Calu3 (cell line): ENCODE measurements around the gene XPR1. TPM values are rescaled to one million over a fixed set of nuclear protein-coding genes. Genes with fewer than 3 reads are reported as not detected.
"Not testable (repeated sequence)": the region's sequence is repeated elsewhere in the genome, so short reads cannot be mapped to it uniquely, and the experiment has no call there.

Source experiments
- BruUV-seq: library from RNA; stranded (reverse); fragments of 400-500 nt; replicated peaks from 2 replicates; lab custom pipeline; 2021; lab: Mats Ljungman, UMichigan
- CTCF ChIA-PET: fragments of 300-600 bp; sonication (Branson Sonifier 250); formaldehyde crosslinking; loops from one replicate; lab custom pipeline; 2022; ENCODE audit warnings: antibody characterized with exemption; lab: Charles Lee
- DNase-seq: peaks from one replicate; pipeline ENCODE4 v3.0.0; 2022
- H3K27ac Mint-ChIP-seq: one replicate; pipeline ENCODE4 v1.8.0; 2022; ENCODE audit warnings: mixed read lengths; ENCODE audit not compliant: unreplicated experiment
- H3K27me3 Mint-ChIP-seq: one replicate; pipeline ENCODE4 v1.8.0; 2022; ENCODE audit warnings: mixed read lengths; ENCODE audit not compliant: unreplicated experiment
- H3K36me3 Mint-ChIP-seq: one replicate; pipeline ENCODE4 v1.8.0; 2022; ENCODE audit warnings: mild to moderate bottlenecking, moderate library complexity, mixed read lengths; ENCODE audit not compliant: insufficient read depth, unreplicated experiment
- H3K4me1 Mint-ChIP-seq: one replicate; pipeline ENCODE4 v1.8.0; 2022; ENCODE audit warnings: mild to moderate bottlenecking, low read depth, mixed read lengths; ENCODE audit not compliant: unreplicated experiment
- H3K4me3 Mint-ChIP-seq: one replicate; pipeline ENCODE4 v1.8.0; 2022; ENCODE audit warnings: mild to moderate bottlenecking, low read depth, moderate library complexity, mixed read lengths; ENCODE audit not compliant: unreplicated experiment
- H3K9me3 Mint-ChIP-seq: one replicate; pipeline ENCODE4 v1.8.0; 2022; ENCODE audit warnings: low read depth, mixed read lengths; ENCODE audit not compliant: unreplicated experiment
- intact Hi-C: fragments of 100-400 bp; cut with micrococcal nuclease; formaldehyde crosslinking; loops from one replicate; pipeline ENCODE4 v1.10.0; 2022; ENCODE audit not compliant: unreplicated experiment
- total RNA-seq: library from RNA; stranded (reverse); gene quantifications from 2 replicates; pipeline ENCODE4 v1.2.3, GENCODE V29; 2022
- TF ChIP-seq, protein P1 (sequence below): fragments of 200-600 bp; IDR thresholded peaks from one replicate; pipeline ENCODE4 v1.8.0; 2022; ENCODE audit warnings: antibody characterized with exemption; ENCODE audit not compliant: unreplicated experiment

The XPR1 gene
- total RNA-seq, 1 experiment from 2014 or later, result 44.5 TPM

DNA sequence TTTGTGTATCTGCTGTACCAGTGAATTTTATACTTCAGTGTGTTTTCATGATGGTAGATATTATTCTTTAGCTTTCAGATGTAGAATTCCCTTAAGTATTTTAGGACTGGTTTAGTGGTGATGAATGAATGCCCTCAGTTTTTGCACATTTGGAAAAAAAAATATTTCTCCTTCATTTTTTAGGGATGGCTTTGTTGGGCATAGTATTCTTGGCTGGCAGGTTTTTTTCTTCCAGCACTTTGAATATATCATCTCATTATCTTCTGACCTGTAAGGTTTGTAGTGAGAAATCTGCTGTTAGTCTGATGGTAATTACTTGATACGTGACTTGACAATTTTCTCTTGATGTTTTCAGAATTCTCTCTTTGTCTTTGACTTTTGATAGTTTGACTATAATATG, 66.8 kb downstream of the XPR1 start:
- no TSS peak for BruUV-seq
- Mint-ChIP-seq H3K27ac (no peak overlapping the region), H3K4me1 (no peaks in the 10 kb centered on the region), H3K9me3 (peaks cover 19% of the 10 kb centered on the region), H3K4me3 (no peak overlapping the region), H3K27me3 (no peaks in the 10 kb centered on the region), H3K36me3 (no peaks in the 10 kb centered on the region)
- intact Hi-C loops, result no loop called here
- DNase-seq, result no peak
- TF ChIP-seq, protein P1, sequence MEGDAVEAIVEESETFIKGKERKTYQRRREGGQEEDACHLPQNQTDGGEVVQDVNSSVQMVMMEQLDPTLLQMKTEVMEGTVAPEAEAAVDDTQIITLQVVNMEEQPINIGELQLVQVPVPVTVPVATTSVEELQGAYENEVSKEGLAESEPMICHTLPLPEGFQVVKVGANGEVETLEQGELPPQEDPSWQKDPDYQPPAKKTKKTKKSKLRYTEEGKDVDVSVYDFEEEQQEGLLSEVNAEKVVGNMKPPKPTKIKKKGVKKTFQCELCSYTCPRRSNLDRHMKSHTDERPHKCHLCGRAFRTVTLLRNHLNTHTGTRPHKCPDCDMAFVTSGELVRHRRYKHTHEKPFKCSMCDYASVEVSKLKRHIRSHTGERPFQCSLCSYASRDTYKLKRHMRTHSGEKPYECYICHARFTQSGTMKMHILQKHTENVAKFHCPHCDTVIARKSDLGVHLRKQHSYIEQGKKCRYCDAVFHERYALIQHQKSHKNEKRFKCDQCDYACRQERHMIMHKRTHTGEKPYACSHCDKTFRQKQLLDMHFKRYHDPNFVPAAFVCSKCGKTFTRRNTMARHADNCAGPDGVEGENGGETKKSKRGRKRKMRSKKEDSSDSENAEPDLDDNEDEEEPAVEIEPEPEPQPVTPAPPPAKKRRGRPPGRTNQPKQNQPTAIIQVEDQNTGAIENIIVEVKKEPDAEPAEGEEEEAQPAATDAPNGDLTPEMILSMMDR, result no peak
- CTCF ChIA-PET, result no interaction called here

DNA sequence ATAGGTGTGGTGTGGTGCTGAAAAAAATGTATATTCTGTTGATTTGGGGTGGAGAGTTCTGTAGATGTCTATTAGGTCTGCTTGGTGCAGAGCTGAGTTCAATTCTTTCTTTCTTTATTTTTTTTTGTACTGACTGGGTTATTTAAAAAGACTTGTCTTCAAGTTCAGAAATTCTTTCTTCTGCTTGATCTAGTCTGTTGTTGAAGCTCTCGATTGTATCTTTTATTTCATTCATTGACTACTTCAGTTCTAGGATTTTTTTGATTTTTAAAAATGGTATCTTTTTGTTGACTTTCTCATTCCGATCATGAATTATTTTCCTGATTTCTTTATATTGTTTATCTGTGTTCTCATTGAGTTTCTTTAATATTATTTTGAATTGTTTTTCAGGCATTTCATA, 70.6 kb downstream of the XPR1 start:
- H3K27ac Mint-ChIP-seq, H3K27me3 Mint-ChIP-seq, H3K4me1 Mint-ChIP-seq, H3K4me3 Mint-ChIP-seq, CTCF ChIA-PET, BruUV-seq, DNase-seq, H3K36me3 Mint-ChIP-seq, H3K9me3 Mint-ChIP-seq: not testable (repeated sequence)
- intact Hi-C loops, result loop anchor here (5.0 kb wide), 1 partner anchor 35 kb away; no protein-coding TSS in a partner anchor

DNA sequence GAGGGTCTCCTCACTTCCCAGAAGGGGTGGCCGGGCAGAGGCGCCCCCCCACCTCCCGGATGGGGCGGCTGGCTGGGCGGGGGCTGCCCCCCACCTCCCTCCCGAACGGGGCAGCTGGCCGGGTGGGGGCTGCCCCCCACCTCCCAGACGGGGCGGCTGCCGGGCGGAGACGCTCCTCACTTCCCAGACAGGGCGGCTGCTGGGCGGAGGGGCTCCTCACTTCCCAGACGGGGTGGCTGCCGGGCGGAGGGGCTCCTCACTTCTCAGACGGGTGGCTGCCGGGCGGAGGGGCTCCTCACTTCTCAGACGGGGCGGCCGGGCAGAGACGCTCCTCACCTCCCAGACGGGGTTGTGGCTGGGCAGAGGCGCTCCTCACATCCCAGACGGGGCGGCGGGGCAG, 78.9 kb downstream of the XPR1 start:
- H3K4me1 Mint-ChIP-seq, H3K27me3 Mint-ChIP-seq, CTCF ChIA-PET, H3K27ac Mint-ChIP-seq, H3K4me3 Mint-ChIP-seq, BruUV-seq, H3K36me3 Mint-ChIP-seq, DNase-seq, intact Hi-C loops, H3K9me3 Mint-ChIP-seq: not testable (repeated sequence)

DNA sequence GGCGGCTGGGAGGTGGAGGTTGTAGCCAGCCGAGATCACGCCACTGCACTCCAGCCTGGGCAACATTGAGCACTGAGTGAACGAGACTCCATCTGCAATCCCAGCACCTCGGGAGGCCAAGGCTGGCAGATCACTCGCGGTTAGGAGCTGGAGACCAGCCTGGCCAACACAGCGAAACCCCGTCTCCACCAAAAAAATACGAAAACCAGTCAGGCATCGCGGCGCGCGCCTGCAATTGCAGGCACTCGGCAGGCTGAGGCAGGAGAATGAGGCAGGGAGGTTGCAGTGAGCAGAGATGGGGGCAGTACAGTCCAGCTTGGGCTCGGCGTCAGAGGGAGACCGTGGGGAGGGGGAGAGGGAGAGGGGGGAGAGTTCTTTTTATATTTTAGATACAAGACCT, 79.4 kb downstream of the XPR1 start:
- H3K27me3 Mint-ChIP-seq, CTCF ChIA-PET, BruUV-seq, H3K4me3 Mint-ChIP-seq, H3K9me3 Mint-ChIP-seq, DNase-seq, intact Hi-C loops, H3K27ac Mint-ChIP-seq, H3K36me3 Mint-ChIP-seq, H3K4me1 Mint-ChIP-seq: not testable (repeated sequence)

DNA sequence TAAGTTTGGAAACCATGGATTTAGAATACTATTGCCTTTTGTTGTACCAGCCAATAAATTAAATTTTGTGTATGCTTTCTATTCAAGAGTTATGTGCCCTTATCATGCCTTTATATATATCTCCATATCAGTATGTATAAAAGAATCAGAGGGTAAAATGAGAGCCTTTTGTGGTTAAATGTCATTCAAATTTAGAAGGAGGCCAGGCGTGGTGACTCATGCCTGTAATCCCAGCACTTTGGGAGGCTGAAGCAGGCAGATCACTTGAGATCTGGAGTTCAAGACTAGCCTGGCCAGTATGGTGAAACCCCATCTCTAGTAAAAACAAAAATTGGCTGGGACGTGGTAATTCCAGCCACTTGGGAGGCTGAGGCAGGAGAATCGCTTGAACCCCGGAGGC, 88.9 kb downstream of the XPR1 start:
- Mint-ChIP-seq H3K4me1 (no peaks in the 10 kb centered on the region), H3K27me3 (no peaks in the 10 kb centered on the region), H3K36me3 (no peaks in the 10 kb centered on the region), H3K9me3 (no peaks in the 10 kb centered on the region), H3K27ac (no peak overlapping the region), H3K4me3 (no peak overlapping the region)
- no TSS peak for BruUV-seq
- TF ChIP-seq, protein P1, result no peak
- no peak for DNase-seq
- CTCF ChIA-PET, result no interaction called here
- intact Hi-C loops, result no loop called here

DNA sequence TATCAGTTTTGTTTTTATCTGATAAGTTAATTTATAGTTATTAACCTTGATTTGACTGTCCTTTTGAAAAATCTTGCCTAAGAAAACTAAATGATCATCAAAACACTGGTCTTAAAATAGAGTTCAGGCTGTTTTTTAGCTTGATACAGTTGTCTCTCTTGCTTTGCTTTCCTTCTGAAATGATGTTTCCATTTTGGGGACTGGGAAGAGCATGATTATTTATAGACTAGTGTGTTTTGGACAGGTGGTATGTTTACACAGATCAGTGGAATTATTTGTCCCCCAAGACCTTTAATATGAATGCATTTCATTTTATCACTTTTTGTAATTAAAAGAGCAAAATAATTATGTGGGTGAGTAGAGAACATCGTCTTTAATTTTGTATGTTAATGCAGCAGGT, 90.8 kb downstream of the XPR1 start:
- no peak overlapping the region for H3K27ac Mint-ChIP-seq
- no peak for DNase-seq
- BruUV-seq, result no TSS peak
- intact Hi-C loops, result no loop called here
- H3K4me1 Mint-ChIP-seq, result no peaks in the 10 kb centered on the region
- H3K27me3 Mint-ChIP-seq, result no peaks in the 10 kb centered on the region
- CTCF ChIA-PET, result no interaction called here
- H3K4me3 Mint-ChIP-seq, result no peak overlapping the region
- no peaks in the 10 kb centered on the region for H3K9me3 Mint-ChIP-seq
- TF ChIP-seq, protein P1, result no peak
- H3K36me3 Mint-ChIP-seq, result no peaks in the 10 kb centered on the region
